Liver (tissue), 9 donors: Measurements from ENCODE around the gene MIPEP. TPM values are rescaled to one million over a fixed set of nuclear protein-coding genes. Genes with fewer than 3 reads are reported as not detected.
A peak's percentile ranks its signal among the peaks of the same experiment; 100 is the strongest.

Experiments
- DNase-seq: peaks from one replicate; pipeline ENCODE4 v3.0.0-alpha.2; 2017; ENCODE audit warnings: low spot score
- H3K27ac ChIP-seq, 2 donors: one replicate each; pipeline ENCODE4 v1.7.0; 2013; ENCODE audit warnings: inconsistent platforms in 2 of 2, low read length in 2 of 2, control low read depth in 1 of 2, low read depth in 1 of 2, mild to moderate bottlenecking in 1 of 2
- H3K27me3 ChIP-seq, 4 donors: one replicate each; pipeline versions ENCODE4 v1.6.1 to v1.7.0; 2013; ENCODE audit warnings: low read length in 3 of 4, inconsistent platforms in 1 of 4, mild to moderate bottlenecking in 1 of 4, moderate library complexity in 1 of 4; ENCODE audit not compliant: control insufficient read depth in 4 of 4, insufficient read depth in 4 of 4
- H3K36me3 ChIP-seq, 4 donors: one replicate each; pipeline versions ENCODE4 v1.6.1 to v1.7.0; 2013; ENCODE audit warnings: low read length in 3 of 4, mild to moderate bottlenecking in 3 of 4, low read depth in 1 of 4, moderate library complexity in 1 of 4; ENCODE audit not compliant: control insufficient read depth in 4 of 4, insufficient read depth in 3 of 4
- H3K4me1 ChIP-seq, 4 donors: one replicate each; pipeline versions ENCODE4 v1.6.1 to v1.7.0; 2013; ENCODE audit warnings: low read length in 3 of 4, mild to moderate bottlenecking in 3 of 4, moderate library complexity in 1 of 4; ENCODE audit not compliant: control insufficient read depth in 4 of 4, insufficient read depth in 4 of 4
- H3K4me3 ChIP-seq, 3 donors: one replicate each; pipeline versions ENCODE4 v1.6.1 to v1.7.0; 2013; ENCODE audit warnings: low read length in 3 of 3, control low read depth in 1 of 3, low read depth in 1 of 3, mild to moderate bottlenecking in 1 of 3
- H3K9ac ChIP-seq, 2 donors: one replicate each; pipeline ENCODE4 v1.7.0; 2013; ENCODE audit warnings: low read length in 2 of 2, mild to moderate bottlenecking in 2 of 2, moderate library complexity in 2 of 2, control low read depth in 1 of 2, low read depth in 1 of 2
- H3K9me3 ChIP-seq, 4 donors: one replicate each; pipeline versions ENCODE4 v1.6.1 to v1.7.0; 2013; ENCODE audit warnings: low read length in 3 of 4; ENCODE audit not compliant: control insufficient read depth in 4 of 4
- ATF3 ChIP-seq: IDR thresholded peaks from 2 replicates; pipeline ENCODE4 v1.6.1; 2016; ENCODE audit warnings: antibody characterized with exemption
- CTCF ChIP-seq: fragments of 150-350 bp; IDR thresholded peaks from 2 replicates; pipeline ENCODE4 v1.5.1; 2017; ENCODE audit warnings: improper control_type of control experiment, low read depth, low read length; ENCODE audit not compliant: missing input control
- EGR1 ChIP-seq, 2 donors: IDR thresholded peaks; 2 replicates each; pipeline ENCODE4 v1.6.1; 2016 to 2018; ENCODE audit warnings: antibody characterized with exemption in 2 of 2, low read depth in 2 of 2
- FOXA1 ChIP-seq: IDR thresholded peaks from 2 replicates; pipeline ENCODE4 v1.6.1; 2016; ENCODE audit warnings: antibody characterized with exemption
- FOXA2 ChIP-seq: IDR thresholded peaks from 2 replicates; pipeline ENCODE4 v1.6.1; 2016; ENCODE audit warnings: antibody characterized with exemption
- GABPA ChIP-seq, 2 donors: IDR thresholded peaks in 1 of 2; conservative IDR thresholded peaks in 1 of 2; 2 replicates each; pipeline ENCODE4 v1.6.1; 2016; ENCODE audit warnings: antibody characterized with exemption in 2 of 2, mild to moderate bottlenecking in 1 of 2, moderate library complexity in 1 of 2
- HNF4A ChIP-seq, 2 donors: conservative IDR thresholded peaks; 2 replicates each; pipeline ENCODE4 v1.6.1; 2016; ENCODE audit warnings: antibody characterized with exemption in 2 of 2, mild to moderate bottlenecking in 2 of 2
- HNF4G ChIP-seq: IDR thresholded peaks from 2 replicates; pipeline ENCODE4 v1.6.1; 2016; ENCODE audit warnings: antibody characterized with exemption
- JUND ChIP-seq, 2 donors: IDR thresholded peaks; 2 replicates each; pipeline ENCODE4 v1.6.1; 2016; ENCODE audit warnings: antibody characterized with exemption in 2 of 2
- MAX ChIP-seq: IDR thresholded peaks from 2 replicates; pipeline ENCODE4 v1.6.1; 2016; ENCODE audit warnings: antibody characterized with exemption
- NR2F2 ChIP-seq: IDR thresholded peaks from 2 replicates; pipeline ENCODE4 v1.6.1; 2016; ENCODE audit warnings: antibody characterized with exemption
- RXRA ChIP-seq, 2 donors: IDR thresholded peaks; 2 replicates each; pipeline ENCODE4 v1.6.1; 2017 to 2018; ENCODE audit warnings: antibody characterized with exemption in 2 of 2, mild to moderate bottlenecking in 1 of 2
- SP1 ChIP-seq: IDR thresholded peaks from 2 replicates; pipeline ENCODE4 v1.6.1; 2018; ENCODE audit warnings: antibody characterized with exemption, mild to moderate bottlenecking
- TAF1 ChIP-seq: conservative IDR thresholded peaks from 2 replicates; pipeline ENCODE4 v1.6.1; 2016; ENCODE audit warnings: antibody characterized with exemption, mild to moderate bottlenecking
- YY1 ChIP-seq: IDR thresholded peaks from 2 replicates; pipeline ENCODE4 v1.6.1; 2016; ENCODE audit warnings: antibody characterized with exemption, mild to moderate bottlenecking
- WGBS: extraction: QIAGEN DNeasy Blood & Tissue Kit; methylation state at CpG from one replicate; pipeline ENCODE4 v1.1.7; 2013; 5-methylcytosine and 5-hydroxymethylcytosine counted together
- polyA plus RNA-seq, 2 donors: library from polyadenylated mRNA; stranded (reverse) in 1 of 2; unstranded in 1 of 2; fragments of 200-250 nt in 1 of 2; fragments of >200 nt in 1 of 2; fragmentation: Nextera tagmentation in 1 of 2; extraction: Ambion mirVana in 1 of 2; gene quantifications; one replicate each; pipeline versions ENCODE4 v1.2.1 to v1.2.3, GENCODE V29; 2013 to 2015
- total RNA-seq, 2 donors: library from RNA; depleted of rRNA; stranded (reverse); fragments of >200 nt; gene quantifications; one replicate each; pipeline ENCODE4 v1.2.3, GENCODE V29; 2014
- TF ChIP-seq, protein P1 (sequence below): IDR thresholded peaks from 2 replicates; pipeline ENCODE4 v1.6.1; 2016; ENCODE audit warnings: antibody characterized with exemption
- TF ChIP-seq, protein P2 (sequence below): IDR thresholded peaks from 2 replicates; pipeline ENCODE4 v1.6.1; 2016; ENCODE audit warnings: antibody characterized with exemption, mild to moderate bottlenecking
- donor health status: healthy.
- donor health status: healthy.
- donor health status: healthy.
- donor health status: healthy.
- donor health status: healthy.

The MIPEP gene
- total and polyA plus RNA-seq, 4 donors: 7.4 to 11.7 (median 10.2) TPM

GRCh38 chr13:23778879-23779278 lies 110.3 kb downstream of the MIPEP start:
- H3K36me3 ChIP-seq: no peaks in the 10 kb centered on the region
- no peak overlapping the region for H3K27ac ChIP-seq
- no peak for TF ChIP-seq NR2F2
- no peak for TF ChIP-seq ATF3
- peak; percentile 37 to 51 for TF ChIP-seq HNF4A (conservative IDR thresholded peaks at IDR 0.05)
- TF ChIP-seq, protein P1, sequence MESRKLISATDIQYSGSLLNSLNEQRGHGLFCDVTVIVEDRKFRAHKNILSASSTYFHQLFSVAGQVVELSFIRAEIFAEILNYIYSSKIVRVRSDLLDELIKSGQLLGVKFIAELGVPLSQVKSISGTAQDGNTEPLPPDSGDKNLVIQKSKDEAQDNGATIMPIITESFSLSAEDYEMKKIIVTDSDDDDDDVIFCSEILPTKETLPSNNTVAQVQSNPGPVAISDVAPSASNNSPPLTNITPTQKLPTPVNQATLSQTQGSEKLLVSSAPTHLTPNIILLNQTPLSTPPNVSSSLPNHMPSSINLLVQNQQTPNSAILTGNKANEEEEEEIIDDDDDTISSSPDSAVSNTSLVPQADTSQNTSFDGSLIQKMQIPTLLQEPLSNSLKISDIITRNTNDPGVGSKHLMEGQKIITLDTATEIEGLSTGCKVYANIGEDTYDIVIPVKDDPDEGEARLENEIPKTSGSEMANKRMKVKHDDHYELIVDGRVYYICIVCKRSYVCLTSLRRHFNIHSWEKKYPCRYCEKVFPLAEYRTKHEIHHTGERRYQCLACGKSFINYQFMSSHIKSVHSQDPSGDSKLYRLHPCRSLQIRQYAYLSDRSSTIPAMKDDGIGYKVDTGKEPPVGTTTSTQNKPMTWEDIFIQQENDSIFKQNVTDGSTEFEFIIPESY: no peak
- no peak for TF ChIP-seq HNF4G
- peak; percentile 58 for TF ChIP-seq SP1
- no peak for TF ChIP-seq CTCF
- peak; percentile 64 to 66 for TF ChIP-seq RXRA (IDR thresholded peaks at IDR 0.05)
- TF ChIP-seq FOXA1: no peak
- TF ChIP-seq EGR1 (IDR thresholded peaks at IDR 0.05; ENCODE audit: low read depth in 2 of 2): no peak
- TF ChIP-seq FOXA2: peak; percentile 24
- no peak for TF ChIP-seq YY1
- TF ChIP-seq, protein P2, sequence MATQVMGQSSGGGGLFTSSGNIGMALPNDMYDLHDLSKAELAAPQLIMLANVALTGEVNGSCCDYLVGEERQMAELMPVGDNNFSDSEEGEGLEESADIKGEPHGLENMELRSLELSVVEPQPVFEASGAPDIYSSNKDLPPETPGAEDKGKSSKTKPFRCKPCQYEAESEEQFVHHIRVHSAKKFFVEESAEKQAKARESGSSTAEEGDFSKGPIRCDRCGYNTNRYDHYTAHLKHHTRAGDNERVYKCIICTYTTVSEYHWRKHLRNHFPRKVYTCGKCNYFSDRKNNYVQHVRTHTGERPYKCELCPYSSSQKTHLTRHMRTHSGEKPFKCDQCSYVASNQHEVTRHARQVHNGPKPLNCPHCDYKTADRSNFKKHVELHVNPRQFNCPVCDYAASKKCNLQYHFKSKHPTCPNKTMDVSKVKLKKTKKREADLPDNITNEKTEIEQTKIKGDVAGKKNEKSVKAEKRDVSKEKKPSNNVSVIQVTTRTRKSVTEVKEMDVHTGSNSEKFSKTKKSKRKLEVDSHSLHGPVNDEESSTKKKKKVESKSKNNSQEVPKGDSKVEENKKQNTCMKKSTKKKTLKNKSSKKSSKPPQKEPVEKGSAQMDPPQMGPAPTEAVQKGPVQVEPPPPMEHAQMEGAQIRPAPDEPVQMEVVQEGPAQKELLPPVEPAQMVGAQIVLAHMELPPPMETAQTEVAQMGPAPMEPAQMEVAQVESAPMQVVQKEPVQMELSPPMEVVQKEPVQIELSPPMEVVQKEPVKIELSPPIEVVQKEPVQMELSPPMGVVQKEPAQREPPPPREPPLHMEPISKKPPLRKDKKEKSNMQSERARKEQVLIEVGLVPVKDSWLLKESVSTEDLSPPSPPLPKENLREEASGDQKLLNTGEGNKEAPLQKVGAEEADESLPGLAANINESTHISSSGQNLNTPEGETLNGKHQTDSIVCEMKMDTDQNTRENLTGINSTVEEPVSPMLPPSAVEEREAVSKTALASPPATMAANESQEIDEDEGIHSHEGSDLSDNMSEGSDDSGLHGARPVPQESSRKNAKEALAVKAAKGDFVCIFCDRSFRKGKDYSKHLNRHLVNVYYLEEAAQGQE: no peak
- TF ChIP-seq MAX: no peak
- TF ChIP-seq JUND (IDR thresholded peaks at IDR 0.05): no peak
- TF ChIP-seq TAF1: no peak
- H3K27me3 ChIP-seq: no peaks in the 10 kb centered on the region
- DNase-seq: no peak
- H3K4me1 ChIP-seq: peaks cover 0 to 4% (median 0%) of the 10 kb centered on the region in 4 donors
- H3K4me3 ChIP-seq: no peak overlapping the region
- no peaks in the 10 kb centered on the region for H3K9me3 ChIP-seq
- 42% methylated on average over 1 of the region's 1 CpG for WGBS
- no peak overlapping the region for H3K9ac ChIP-seq

GRCh38 chr13:23778002-23778652 lies 111.1 kb downstream of the MIPEP start:
- Histone ChIP-seq H3K4me3 (no peak overlapping the region), H3K9ac (no peak overlapping the region), H3K36me3 (no peaks in the 10 kb centered on the region), H3K27me3 (no peaks in the 10 kb centered on the region), H3K9me3 (no peaks in the 10 kb centered on the region), H3K27ac (no peak overlapping the region), H3K4me1 (peaks cover 0 to 4% (median 0%) of the 10 kb centered on the region in 4 donors)
- TF ChIP-seq NR2F2: no peak
- TF ChIP-seq, protein P2: no peak
- no peak for TF ChIP-seq JUND (IDR thresholded peaks at IDR 0.05)
- no peak for TF ChIP-seq RXRA (IDR thresholded peaks at IDR 0.05)
- TF ChIP-seq, protein P1: no peak
- no peak for TF ChIP-seq MAX
- no peak for TF ChIP-seq GABPA (IDR thresholded peaks at IDR 0.05 in 1 of 2, conservative IDR thresholded peaks at IDR 0.05 in 1 of 2)
- no peak for TF ChIP-seq FOXA1
- no peak for TF ChIP-seq HNF4A (conservative IDR thresholded peaks at IDR 0.05)
- no peak for DNase-seq
- 77% methylated on average over 2 of the region's 2 CpGs for WGBS
